GM21526 (cell line): ENCODE data around the gene MFN2.
"Not testable (repeated sequence)": the region's sequence is repeated elsewhere in the genome, so short reads cannot be mapped to it uniquely, and the experiment has no call there.

ENCODE experiments used
- ATAC-seq: cut with Tn5 transposase; IDR thresholded peaks from one replicate; pipeline ENCODE4 v1.9.1; 2021; ENCODE audit warnings: moderate library complexity; ENCODE audit not compliant: unreplicated experiment, low FRiP score

Gene MFN2

GRCh38 chr1:12015499-12015898, 35.3 kb downstream of the MFN2 start:
- no peak for ATAC-seq

- ATAC-seq: no peak
Observed at GRCh38 chr1:12016182-12016581, 35.9 kb downstream of the MFN2 start.

- ATAC-seq: no peak
Observed at GRCh38 chr1:12019858-12020509, 39.7 kb downstream of the MFN2 start.

GRCh38 chr1:12021616-12022015, 41.4 kb downstream of the MFN2 start:
- ATAC-seq: no peak

- no peak for ATAC-seq
Observed at GRCh38 chr1:12022036-12022435, 41.8 kb downstream of the MFN2 start.

- no peak for ATAC-seq
Observed at GRCh38 chr1:12026586-12026985, 46.3 kb downstream of the MFN2 start.

- no peak for ATAC-seq
Observed at GRCh38 chr1:12028248-12028647, 48.0 kb downstream of the MFN2 start.

- ATAC-seq: no peak
Observed at GRCh38 chr1:12028957-12029511, 48.8 kb downstream of the MFN2 start.

- no peak for ATAC-seq
Observed at GRCh38 chr1:12029720-12030339, 49.6 kb downstream of the MFN2 start.

- ATAC-seq: no peak
Observed at GRCh38 chr1:12031039-12031980, 51.1 kb downstream of the MFN2 start.

- ATAC-seq: no peak
Observed at GRCh38 chr1:12032161-12032621, 51.9 kb downstream of the MFN2 start.

- ATAC-seq: not testable (repeated sequence)
Observed at GRCh38 chr1:12033441-12033840, 53.2 kb downstream of the MFN2 start.

GRCh38 chr1:12034381-12034801, 54.1 kb downstream of the MFN2 start:
- no peak for ATAC-seq

- no peak for ATAC-seq
Observed at GRCh38 chr1:12035312-12035711, 55.1 kb downstream of the MFN2 start.

GRCh38 chr1:12037486-12038355, 57.5 kb downstream of the MFN2 start:
- no peak for ATAC-seq

GRCh38 chr1:12038356-12039163, 58.3 kb downstream of the MFN2 start:
- no peak for ATAC-seq

GRCh38 chr1:12039164-12039525, 58.9 kb downstream of the MFN2 start:
- no peak for ATAC-seq

- not testable (repeated sequence) for ATAC-seq
Observed at GRCh38 chr1:12039824-12040456, 59.7 kb downstream of the MFN2 start.
